Gastroesophageal sphincter (tissue), 3 donors: Measurements from ENCODE around the gene UNC13B.

Experiments
- CTCF ChIP-seq, 4 experiments: fragments of 200-600 bp in 2 of 4; fragments of 450-650 bp in 2 of 4; sonication (generic) in 1 of 4; IDR thresholded peaks; one replicate each; pipeline ENCODE4 v1.5.1; 2017 to 2019; ENCODE audit warnings: antibody characterized with exemption in 4 of 4, mild to moderate bottlenecking in 2 of 4, moderate library complexity in 2 of 4
- POLR2A ChIP-seq, 2 donors: fragments of 450-650 bp; IDR thresholded peaks; one replicate each; pipeline ENCODE4 v1.6.1; 2017; ENCODE audit warnings: antibody characterized with exemption in 2 of 2, mild to moderate bottlenecking in 2 of 2, moderate library complexity in 1 of 2
- POLR2AphosphoS5 ChIP-seq: sonication (generic); formaldehyde crosslinking; IDR thresholded peaks from one replicate; pipeline ENCODE4 v1.6.1; 2017; ENCODE audit warnings: antibody characterized with exemption

GRCh38 chr9:35205340-35205739, 43.5 kb downstream of the UNC13B start:
- TF ChIP-seq CTCF (IDR thresholded peaks at IDR 0.05) = no peak
- TF ChIP-seq POLR2AphosphoS5 = no peak
- no peak for TF ChIP-seq POLR2A (IDR thresholded peaks at IDR 0.05)
